ENCODE measurements around the gene TMEM132D. TPM values are rescaled to one million over a fixed set of nuclear protein-coding genes. Genes with fewer than 3 reads are reported as not detected.

TMEM132D gene
- total and polyA plus RNA-seq, 2 experiments from 2014 or later, result 2.0 to 2.4 TPM

- H3K36me3 ChIP-seq (replicated peaks; ENCODE audit: insufficient read depth, low read depth), result no peaks in the 10 kb centered on the region
- H3K9me2 ChIP-seq (replicated peaks; ENCODE audit: insufficient read depth), result no peaks in the 10 kb centered on the region
- no peak overlapping the region for H3K27ac ChIP-seq
- H3K4me3 ChIP-seq, result no peak overlapping the region
- H4K20me1 ChIP-seq (ENCODE audit: insufficient read depth, poor library complexity, severe bottlenecking), result no peaks in the 10 kb centered on the region
- 78% methylated on average over 8 of the region's 8 CpGs for WGBS (ENCODE audit: low lambda C conversion rate, missing lambda C conversion rate)
- DNase-seq (ENCODE audit: low spot score), result no peak
- H3K4me2 ChIP-seq, result no peak overlapping the region
- H3K79me2 ChIP-seq, result no peaks in the 10 kb centered on the region
- H3K4me1 ChIP-seq (ENCODE audit: insufficient read depth), result no peaks in the 10 kb centered on the region
- H3K27me3 ChIP-seq, result no peaks in the 10 kb centered on the region
- no peak overlapping the region for H2AFZ ChIP-seq
- TF ChIP-seq EZH2phosphoT487 (IDR thresholded peaks at IDR 0.05; ENCODE audit: low read depth, severe bottlenecking, unreplicated experiment), result no peak
- no peak for TF ChIP-seq EZH2 (IDR thresholded peaks at IDR 0.05; ENCODE audit: borderline replicate concordance)
- TF ChIP-seq CTCF (IDR thresholded peaks at IDR 0.05; ENCODE audit: poor library complexity), result no peak
- H3K9me3 ChIP-seq (ENCODE audit: low read depth), result no peaks in the 10 kb centered on the region
Observed at GRCh38 chr12:129815846-129816245, 88.0 kb downstream of the TMEM132D start.

- no peak for DNase-seq (ENCODE audit: low spot score)
- H3K36me3 ChIP-seq (replicated peaks; ENCODE audit: insufficient read depth, low read depth), result no peaks in the 10 kb centered on the region
- TF ChIP-seq EZH2 (IDR thresholded peaks at IDR 0.05; ENCODE audit: borderline replicate concordance) (no peak), EZH2phosphoT487 (IDR thresholded peaks at IDR 0.05; ENCODE audit: low read depth, severe bottlenecking, unreplicated experiment) (no peak), CTCF (IDR thresholded peaks at IDR 0.05; ENCODE audit: poor library complexity) (no peak)
- H4K20me1 ChIP-seq (ENCODE audit: insufficient read depth, poor library complexity, severe bottlenecking), result no peaks in the 10 kb centered on the region
- H3K4me3 ChIP-seq, result no peak overlapping the region
- H3K4me2 ChIP-seq, result no peak overlapping the region
- no peaks in the 10 kb centered on the region for H3K79me2 ChIP-seq
- no peaks in the 10 kb centered on the region for H3K9me3 ChIP-seq (ENCODE audit: low read depth)
- H2AFZ ChIP-seq, result no peak overlapping the region
- WGBS (ENCODE audit: low lambda C conversion rate, missing lambda C conversion rate), result 74% methylated on average over 7 of the region's 7 CpGs
- H3K4me1 ChIP-seq (ENCODE audit: insufficient read depth), result no peaks in the 10 kb centered on the region
- no peak overlapping the region for H3K27ac ChIP-seq
- H3K27me3 ChIP-seq, result no peaks in the 10 kb centered on the region
- no peaks in the 10 kb centered on the region for H3K9me2 ChIP-seq (replicated peaks; ENCODE audit: insufficient read depth)
Observed at GRCh38 chr12:129811963-129812362, 91.9 kb downstream of the TMEM132D start.

- H3K4me1 ChIP-seq (ENCODE audit: insufficient read depth), result no peaks in the 10 kb centered on the region
- H3K36me3 ChIP-seq (replicated peaks; ENCODE audit: insufficient read depth, low read depth), result no peaks in the 10 kb centered on the region
- H3K27me3 ChIP-seq, result no peaks in the 10 kb centered on the region
- no peak overlapping the region for H2AFZ ChIP-seq
- H3K27ac ChIP-seq, result no peak overlapping the region
- no peaks in the 10 kb centered on the region for H4K20me1 ChIP-seq (ENCODE audit: insufficient read depth, poor library complexity, severe bottlenecking)
- no peak overlapping the region for H3K4me3 ChIP-seq
- WGBS (ENCODE audit: low lambda C conversion rate, missing lambda C conversion rate), result 84% methylated on average over 11 of the region's 11 CpGs
- no peak for TF ChIP-seq EZH2phosphoT487 (IDR thresholded peaks at IDR 0.05; ENCODE audit: low read depth, severe bottlenecking, unreplicated experiment)
- TF ChIP-seq EZH2 (IDR thresholded peaks at IDR 0.05; ENCODE audit: borderline replicate concordance), result no peak
- DNase-seq (ENCODE audit: low spot score), result no peak
- no peak overlapping the region for H3K4me2 ChIP-seq
- no peaks in the 10 kb centered on the region for H3K9me3 ChIP-seq (ENCODE audit: low read depth)
- no peaks in the 10 kb centered on the region for H3K79me2 ChIP-seq
- no peaks in the 10 kb centered on the region for H3K9me2 ChIP-seq (replicated peaks; ENCODE audit: insufficient read depth)
Observed at GRCh38 chr12:129807136-129807535, 96.7 kb downstream of the TMEM132D start.

- 90% methylated on average over 5 of the region's 5 CpGs for WGBS (ENCODE audit: low lambda C conversion rate, missing lambda C conversion rate)
- TF ChIP-seq CTCF (IDR thresholded peaks at IDR 0.05; ENCODE audit: poor library complexity), result no peak
- no peak for TF ChIP-seq EZH2 (IDR thresholded peaks at IDR 0.05; ENCODE audit: borderline replicate concordance)
- no peak for TF ChIP-seq EZH2phosphoT487 (IDR thresholded peaks at IDR 0.05; ENCODE audit: low read depth, severe bottlenecking, unreplicated experiment)
- no peaks in the 10 kb centered on the region for H3K27me3 ChIP-seq
- H3K4me3 ChIP-seq, result no peak overlapping the region
- no peak for DNase-seq (ENCODE audit: low spot score)
- no peaks in the 10 kb centered on the region for H3K4me1 ChIP-seq (ENCODE audit: insufficient read depth)
- no peak overlapping the region for H3K27ac ChIP-seq
- no peaks in the 10 kb centered on the region for H3K9me2 ChIP-seq (replicated peaks; ENCODE audit: insufficient read depth)
- H2AFZ ChIP-seq, result no peak overlapping the region
- no peak overlapping the region for H3K4me2 ChIP-seq
- no peaks in the 10 kb centered on the region for H4K20me1 ChIP-seq (ENCODE audit: insufficient read depth, poor library complexity, severe bottlenecking)
- no peaks in the 10 kb centered on the region for H3K79me2 ChIP-seq
- H3K36me3 ChIP-seq (replicated peaks; ENCODE audit: insufficient read depth, low read depth), result no peaks in the 10 kb centered on the region
- H3K9me3 ChIP-seq (ENCODE audit: low read depth), result no peaks in the 10 kb centered on the region
Observed at GRCh38 chr12:129791396-129791795, 112.4 kb downstream of the TMEM132D start.
